B cell (primary cell): ENCODE measurements around the gene TMEM182. TPM values are rescaled to one million over a fixed set of nuclear protein-coding genes. Genes with fewer than 3 reads are reported as not detected.
A peak's percentile ranks its signal among the peaks of the same experiment; 100 is the strongest.

Source experiments
- ATAC-seq: fragments of 200-7000 bp; cut with Tn5 transposase; one replicate; pipeline ENCODE4 v1.10.0; 2021; ENCODE audit warnings: low read depth, mild to moderate bottlenecking, moderate number of reproducible peaks, moderate library complexity
- CTCF ChIA-PET: fragments of 350-600 bp; sonication (Branson Sonifier 250); formaldehyde crosslinking; loops from one replicate; lab custom pipeline; 2021; ENCODE audit warnings: antibody characterized with exemption, inconsistent platforms; lab: Charles Lee
- POLR2A ChIA-PET: fragments of 350-600 bp; sonication (Branson Sonifier 250); formaldehyde crosslinking; loops from one replicate; lab custom pipeline; 2021; ENCODE audit warnings: antibody characterized with exemption; lab: Charles Lee
- DNase-seq: peaks from one replicate; pipeline ENCODE4 v3.0.0; 2013
- H2AFZ ChIP-seq: 2 replicates; pipeline ENCODE4 v1.6.1; 2012; ENCODE audit warnings: mild to moderate bottlenecking, low read depth, low read length; ENCODE audit not compliant: insufficient read depth, poor library complexity, severe bottlenecking
- H3K27ac ChIP-seq, 2 donors: 1 replicate in 1 of 2; 2 replicates in 1 of 2; pipeline ENCODE4 v1.5.1; 2012 to 2013; ENCODE audit warnings: low read length in 2 of 2, mild to moderate bottlenecking in 2 of 2, moderate library complexity in 1 of 2
- H3K27me3 ChIP-seq, 4 experiments: fragments of 200-600 bp in 1 of 4; sonication (generic) in 1 of 4; replicated peaks in 1 of 4; 1 replicate in 2 of 4; 2 replicates in 2 of 4; pipeline versions ENCODE4 v1.6.1 to v1.7.0; 2013 to 2016; ENCODE audit warnings: low read length in 3 of 4, mild to moderate bottlenecking in 2 of 4, mixed read lengths in 1 of 4, moderate library complexity in 1 of 4; ENCODE audit not compliant: insufficient read depth in 4 of 4, control insufficient read depth in 3 of 4; ENCODE audit errors: control extremely low read depth in 1 of 4
- H3K36me3 ChIP-seq, 2 experiments: replicated peaks in 1 of 2; 1 replicate in 1 of 2; 2 replicates in 1 of 2; pipeline versions ENCODE4 v1.6.1 to v1.7.1; 2013; ENCODE audit warnings: low read length in 1 of 2; ENCODE audit not compliant: insufficient read depth in 2 of 2, control insufficient read depth in 1 of 2; ENCODE audit errors: control extremely low read depth in 1 of 2, extremely low read depth in 1 of 2
- H3K4me1 ChIP-seq, 2 donors: fragments of 200-600 bp in 1 of 2; sonication (generic) in 1 of 2; 1 replicate in 1 of 2; 2 replicates in 1 of 2; pipeline versions ENCODE4 v1.5.1 to v1.6.1; 2013 to 2017; ENCODE audit warnings: low read length in 2 of 2; ENCODE audit not compliant: control insufficient read depth in 2 of 2, insufficient read depth in 2 of 2
- H3K4me2 ChIP-seq: replicated peaks from 2 replicates; pipeline ENCODE3; 2012; ENCODE audit warnings: mild to moderate bottlenecking, low read depth, low read length; ENCODE audit not compliant: poor library complexity, severe bottlenecking
- H3K4me3 ChIP-seq, 5 experiments: fragments of 200-600 bp in 1 of 5; sonication (generic) in 1 of 5; 1 replicate in 3 of 5; 2 replicates in 2 of 5; pipeline versions ENCODE4 v1.5.1 to v1.7.0; 2011 to 2016; ENCODE audit warnings: low read length in 4 of 5, mild to moderate bottlenecking in 4 of 5, low read depth in 2 of 5, control low read depth in 1 of 5, moderate library complexity in 1 of 5; ENCODE audit not compliant: insufficient read depth in 1 of 5; ENCODE audit errors: control extremely low read depth in 1 of 5, extremely low read depth in 1 of 5
- H3K79me2 ChIP-seq: fragments of 200-600 bp; sonication (generic); one replicate; pipeline ENCODE4 v1.6.0; 2016; ENCODE audit warnings: low read length; ENCODE audit not compliant: control insufficient read depth, insufficient read depth
- H3K9ac ChIP-seq: fragments of 200-600 bp; sonication (generic); 2 replicates; pipeline ENCODE4 v1.6.1; 2017; ENCODE audit warnings: mild to moderate bottlenecking, low read length, moderate library complexity
- H3K9me3 ChIP-seq, 3 donors: one replicate each; pipeline versions ENCODE4 v1.6.1 to v1.7.1; 2013; ENCODE audit warnings: low read length in 2 of 3; ENCODE audit not compliant: control insufficient read depth in 2 of 3, insufficient read depth in 1 of 3; ENCODE audit errors: control extremely low read depth in 1 of 3
- H4K20me1 ChIP-seq: 2 replicates; pipeline ENCODE4 v1.6.0; 2012; ENCODE audit warnings: mild to moderate bottlenecking, low read length; ENCODE audit not compliant: insufficient read depth, control insufficient read depth, poor library complexity, severe bottlenecking
- H3K27ac Mint-ChIP-seq: one replicate; pipeline ENCODE4 v1.8.0; 2021; ENCODE audit warnings: mixed read lengths
- H3K27me3 Mint-ChIP-seq: one replicate; pipeline ENCODE4 v1.8.0; 2021; ENCODE audit warnings: mixed read lengths
- H3K4me1 Mint-ChIP-seq: one replicate; pipeline ENCODE4 v1.8.0; 2021; ENCODE audit warnings: mixed read lengths
- H3K4me3 Mint-ChIP-seq: one replicate; pipeline ENCODE4 v1.8.0; 2021; ENCODE audit warnings: mixed read lengths
- H3K9me3 Mint-ChIP-seq: one replicate; pipeline ENCODE4 v1.8.0; 2022; ENCODE audit warnings: mixed read lengths; ENCODE audit not compliant: insufficient read depth
- CTCF ChIP-seq: fragments of 200-600 bp; IDR thresholded peaks from one replicate; pipeline ENCODE4 v1.8.0; 2022; ENCODE audit warnings: antibody characterized with exemption, mild to moderate bottlenecking
- EZH2 ChIP-seq: IDR thresholded peaks from 2 replicates; pipeline ENCODE4 v1.6.1; 2012; ENCODE audit warnings: borderline replicate concordance, low read depth, mild to moderate bottlenecking, moderate library complexity, low read length; ENCODE audit not compliant: insufficient read depth, poor library complexity, severe bottlenecking
- WGBS: methylation state at CpG from one replicate; pipeline ENCODE4 v1.1.5; 2013; ENCODE audit warnings: missing lambda C conversion rate; ENCODE audit not compliant: insufficient coverage; 5-methylcytosine and 5-hydroxymethylcytosine counted together
- intact Hi-C: fragments of 100-400 bp; cut with micrococcal nuclease; formaldehyde crosslinking; loops from one replicate; pipeline ENCODE4 v1.10.0; 2022
- polyA plus RNA-seq: library from polyadenylated mRNA; depleted of rRNA; stranded (reverse); fragments of >200 nt; gene quantifications from 2 replicates; pipeline ENCODE4 v1.2.3, GENCODE V29; 2012
- total RNA-seq, 2 donors: library from RNA; stranded (reverse); fragments of 120-200 nt in 1 of 2; gene quantifications; 1 replicate in 1 of 2; 2 replicates in 1 of 2; pipeline versions ENCODE4 v1.2.3 to v1.2.4, GENCODE V29; 2013 to 2022

Gene TMEM182
- total and polyA plus RNA-seq, 2 donors (not counting 1 experiment from before 2014, with no cell fraction given): 3.8 to 6.5 TPM

DNA sequence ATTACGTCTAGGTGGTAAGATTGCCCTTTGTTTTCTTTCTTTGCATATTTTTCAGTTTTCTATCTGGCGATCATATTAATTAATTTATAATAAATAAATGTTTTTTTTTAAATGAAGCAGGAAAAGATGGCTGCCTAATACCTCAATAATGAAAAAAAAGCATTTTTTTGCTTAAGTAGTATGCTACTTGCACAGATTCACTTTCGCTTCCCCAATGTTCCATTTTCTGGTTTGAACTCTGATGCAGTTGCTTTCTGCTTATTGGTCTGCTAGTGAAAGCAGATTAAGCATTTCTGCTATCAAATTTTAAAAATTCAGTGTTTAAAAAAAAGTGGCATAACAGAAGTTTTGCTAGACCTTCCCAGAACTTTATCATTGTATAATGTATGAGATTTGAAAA, 11.9 kb upstream of the TMEM182 start:
- H3K4me1 Mint-ChIP-seq: peaks cover 10% of the 10 kb centered on the region
- WGBS: no CpG with 5 or more reads among the region's 3 CpGs
- Histone ChIP-seq H3K4me2 (peak overlapping the region; percentile 2), H4K20me1 (no peaks in the 10 kb centered on the region), H3K4me3 (no peak overlapping the region), H2AFZ (no peak overlapping the region), H3K27ac (no peak overlapping the region), H3K27me3 (no peaks in the 10 kb centered on the region), H3K36me3 (peaks cover 0 to 1% of the 10 kb centered on the region in 2 experiments), H3K4me1 (peaks cover 0 to 10% of the 10 kb centered on the region in 2 donors), H3K9ac (no peak overlapping the region), H3K9me3 (peaks cover 0 to 1% (median 0%) of the 10 kb centered on the region in 3 donors), H3K79me2 (peaks cover 8% of the 10 kb centered on the region)
- no peak overlapping the region for H3K27ac Mint-ChIP-seq
- intact Hi-C loops: no loop called here
- no peaks in the 10 kb centered on the region for H3K9me3 Mint-ChIP-seq
- peak; percentile 36 for ATAC-seq
- peak; percentile 43 for DNase-seq
- no peaks in the 10 kb centered on the region for H3K27me3 Mint-ChIP-seq
- no peak for TF ChIP-seq CTCF
- no peak for TF ChIP-seq EZH2
- ChIA-PET POLR2A (no interaction called here), CTCF (interaction anchor here (6.4 kb wide), 1 partner anchor 15 kb away, joined by 71 read pairs; the partner anchor contains the start of gene TMEM182)
- H3K4me3 Mint-ChIP-seq: no peak overlapping the region

DNA sequence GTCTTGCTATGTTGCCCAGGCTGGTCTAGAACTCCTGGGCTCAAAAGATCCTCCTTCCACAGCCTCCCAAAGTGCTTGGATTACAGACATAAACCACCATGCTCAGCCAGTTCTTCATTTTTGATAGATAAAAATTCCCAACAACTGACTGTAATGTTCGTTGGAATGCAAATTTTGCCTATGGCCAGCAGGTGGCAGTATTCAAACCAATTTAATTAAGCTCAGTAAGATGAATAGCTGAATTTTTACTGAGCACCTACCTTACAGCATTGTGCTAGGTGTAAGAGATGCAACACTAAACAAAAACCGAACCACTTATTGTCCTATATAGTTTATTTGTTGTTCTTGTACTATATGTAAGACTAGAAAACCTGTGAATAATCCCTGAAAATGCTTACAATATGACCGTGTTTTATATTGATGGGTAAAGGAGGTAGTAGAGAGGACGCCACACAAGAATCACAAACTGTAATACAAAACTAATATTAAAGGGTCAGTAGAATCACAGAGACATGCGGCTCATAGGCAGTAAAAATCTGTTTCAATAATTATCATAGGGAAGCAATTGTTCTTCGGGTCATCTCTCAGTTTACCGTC, 8.2 kb upstream of the TMEM182 start:
- H3K4me1 ChIP-seq: peaks cover 0 to 10% of the 10 kb centered on the region in 2 donors
- no peaks in the 10 kb centered on the region for H4K20me1 ChIP-seq
- intact Hi-C loops: loop anchor here (1.0 kb wide), 1 partner anchor 17 kb away; a partner anchor contains a TSS
- no peak overlapping the region for H3K4me2 ChIP-seq
- Mint-ChIP-seq H3K27ac (no peak overlapping the region), H3K27me3 (no peaks in the 10 kb centered on the region), H3K9me3 (no peaks in the 10 kb centered on the region), H3K4me1 (peaks cover 10% of the 10 kb centered on the region), H3K4me3 (no peak overlapping the region)
- no peak overlapping the region for H3K27ac ChIP-seq
- H3K9me3 ChIP-seq: no peaks in the 10 kb centered on the region
- no peaks in the 10 kb centered on the region for H3K27me3 ChIP-seq
- H2AFZ ChIP-seq: no peak overlapping the region
- ChIA-PET CTCF (interaction anchor here (0.7 to 6.4 kb wide), 19 partner anchors 10 to 61 kb away, joined by 3 to 71 read pairs (median 4); partner anchors contain the start of gene TMEM182), POLR2A (no interaction called here)
- H3K79me2 ChIP-seq: peaks cover 8% of the 10 kb centered on the region
- H3K9ac ChIP-seq: no peak overlapping the region
- peaks cover 0 to 1% of the 10 kb centered on the region in 2 experiments for H3K36me3 ChIP-seq
- no peak overlapping the region for H3K4me3 ChIP-seq
- 100% methylated on average over 1 of the region's 7 CpGs for WGBS
- ATAC-seq: no peak
- TF ChIP-seq CTCF (peak; percentile 97), EZH2 (no peak)
- DNase-seq: peak; percentile 59
